Right hindlimb (tissue), 1 donor: ENCODE data around the gene TEX55.
"Not testable (repeated sequence)": the region's sequence is repeated elsewhere in the genome, so short reads cannot be mapped to it uniquely, and the experiment has no call there.

Source experiments
- DNase-seq: peaks from one replicate; pipeline ENCODE4 v3.0.0-alpha.2; 2018

TEX55 gene

DNA sequence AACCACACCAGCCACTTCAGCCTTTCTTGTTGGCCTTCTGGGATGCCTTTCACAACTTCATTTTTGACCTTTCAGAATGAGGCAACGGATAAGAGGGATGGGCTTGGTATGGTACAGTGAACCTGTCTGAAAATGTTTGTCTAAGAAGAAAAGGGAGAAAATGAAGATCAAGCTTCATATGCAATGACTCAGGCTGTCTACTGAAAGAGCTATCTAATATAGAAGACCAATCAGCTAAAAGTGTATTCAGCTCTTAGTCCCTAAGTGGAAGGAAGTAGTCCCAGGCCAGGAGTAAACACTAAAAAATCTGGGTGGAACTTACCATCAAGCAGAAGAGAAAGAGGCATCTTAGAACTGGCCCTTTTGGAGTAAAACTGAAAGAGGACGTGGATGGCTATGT, 15.3 kb downstream of the TEX55 start:
- no peak for DNase-seq

DNA sequence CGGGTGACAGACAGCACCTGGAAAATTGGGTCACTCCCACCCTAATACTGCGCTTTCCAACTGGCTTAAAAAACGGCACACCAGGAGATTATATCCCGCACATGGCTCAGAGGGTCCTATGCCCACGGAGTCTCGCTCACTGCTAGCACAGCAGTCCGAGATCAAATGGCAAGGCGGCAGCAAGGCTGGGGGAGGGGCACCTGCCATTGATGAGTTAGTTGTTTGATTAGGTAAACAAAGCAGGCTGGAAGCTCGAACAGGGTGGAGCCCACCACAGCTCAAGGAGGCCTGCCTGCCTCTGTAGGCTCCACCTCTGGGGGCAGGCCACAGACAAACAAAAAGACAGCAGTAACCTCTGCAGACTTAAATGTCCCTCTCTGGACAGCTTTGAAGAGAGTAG, 18.8 kb downstream of the TEX55 start:
- DNase-seq: not testable (repeated sequence)

DNA sequence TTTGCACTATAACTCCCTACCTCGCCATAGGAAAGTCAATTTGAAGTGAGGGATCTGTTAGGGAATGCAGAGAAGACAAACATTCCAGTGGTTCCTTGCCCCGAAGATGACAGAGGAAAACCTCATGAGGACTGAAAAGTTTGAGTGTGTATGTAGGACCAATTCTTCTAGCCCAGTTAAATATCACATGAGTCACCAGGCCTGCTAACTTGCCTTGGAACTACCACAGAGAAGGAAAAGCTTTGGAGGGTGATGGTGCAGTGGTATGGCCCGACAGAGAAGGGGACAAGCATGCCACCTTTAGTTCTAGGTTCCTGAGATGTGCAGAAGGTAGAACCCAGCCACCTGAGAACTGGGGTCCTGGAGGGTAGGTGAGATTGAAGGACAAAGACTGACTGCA, 24.9 kb downstream of the TEX55 start:
- no peak for DNase-seq

DNA sequence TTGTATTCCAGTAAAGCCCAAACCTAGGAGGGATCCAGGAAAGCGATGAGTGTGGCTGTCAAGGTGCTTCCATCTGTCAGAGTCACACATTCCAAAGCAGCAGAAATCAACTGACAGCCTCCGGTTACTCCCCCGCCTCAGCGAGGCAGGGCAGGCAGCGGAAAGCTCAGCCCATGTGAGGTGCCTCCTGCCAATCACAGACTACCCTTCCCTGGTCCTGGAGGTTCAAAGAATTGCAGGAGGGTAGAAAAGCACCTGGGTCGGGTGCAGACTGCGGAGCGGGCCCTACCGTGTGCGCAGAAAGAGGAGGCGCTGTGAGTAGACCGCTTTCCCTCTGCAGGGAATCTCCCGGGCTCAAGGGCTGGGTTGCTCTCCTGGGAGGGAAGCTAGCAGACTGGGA, 27.4 kb downstream of the TEX55 start, which contains the start of gene UPK1B:
TSS of gene UPK1B (plus strand) at position 274 of the 400 bp plus-strand sequence. CDS start 13,144 bp downstream, outside the sequence.
- no peak for DNase-seq

DNA sequence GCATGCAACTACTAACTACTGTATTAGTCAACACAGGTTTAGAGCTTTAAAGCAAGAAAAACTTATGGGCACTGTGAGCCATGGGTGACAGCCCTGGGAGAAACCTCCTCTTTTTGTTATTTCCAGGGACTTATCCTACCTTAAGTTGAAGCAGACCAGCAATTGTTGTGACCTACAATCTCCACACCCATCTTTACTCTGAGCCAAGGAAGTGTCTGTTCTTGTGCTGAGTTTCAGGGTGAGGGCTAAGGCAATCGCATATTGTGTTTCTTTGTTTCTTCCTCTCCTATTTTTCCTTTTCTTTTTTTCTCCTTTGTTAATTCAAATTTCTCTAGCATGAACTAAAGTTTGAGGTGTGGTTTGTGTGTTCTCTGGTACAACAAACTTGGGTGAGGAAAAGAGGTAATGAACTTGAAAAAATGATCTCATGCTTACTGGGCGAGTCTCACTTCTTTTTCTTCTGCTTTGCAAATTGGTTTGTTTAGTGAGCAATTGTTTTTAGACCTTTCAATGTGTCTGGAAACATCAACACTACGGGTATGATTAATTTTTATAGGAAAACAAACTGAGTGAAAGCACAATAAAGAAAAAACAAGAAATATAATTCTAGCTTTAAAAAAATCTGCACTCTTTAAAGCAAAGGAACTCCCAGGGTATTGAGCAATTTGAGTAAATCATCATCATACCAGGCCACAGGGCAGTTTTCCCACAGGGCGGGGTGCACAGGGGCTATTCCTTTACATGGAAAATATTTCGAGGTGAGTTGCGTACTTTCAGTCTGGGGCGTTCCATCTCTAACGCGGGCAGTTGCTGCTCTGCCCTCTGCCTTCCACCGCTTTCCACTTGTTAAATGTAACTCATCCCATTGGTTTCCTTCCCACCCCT, 30.1 kb downstream of the TEX55 start:
- DNase-seq: no peak

DNA sequence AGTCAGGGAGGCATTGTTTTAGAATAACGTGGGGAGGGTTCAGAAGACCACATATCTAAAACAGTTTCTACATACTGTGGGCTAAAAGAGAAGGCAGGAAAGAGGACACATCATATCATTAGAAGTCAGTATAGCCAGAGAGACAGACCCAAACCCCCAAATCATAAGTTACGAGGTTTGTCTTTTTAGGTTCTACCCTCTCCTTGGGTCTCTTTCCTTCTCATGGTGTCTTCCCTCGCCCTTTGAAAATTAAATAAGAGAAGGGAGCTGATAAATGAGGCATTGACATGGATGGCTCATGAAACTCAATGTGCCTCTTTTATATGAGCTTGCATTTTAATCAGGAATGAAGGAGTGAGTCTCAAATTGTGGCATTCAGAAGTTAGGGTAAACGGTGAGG, 30.8 kb downstream of the TEX55 start:
- DNase-seq: no peak

DNA sequence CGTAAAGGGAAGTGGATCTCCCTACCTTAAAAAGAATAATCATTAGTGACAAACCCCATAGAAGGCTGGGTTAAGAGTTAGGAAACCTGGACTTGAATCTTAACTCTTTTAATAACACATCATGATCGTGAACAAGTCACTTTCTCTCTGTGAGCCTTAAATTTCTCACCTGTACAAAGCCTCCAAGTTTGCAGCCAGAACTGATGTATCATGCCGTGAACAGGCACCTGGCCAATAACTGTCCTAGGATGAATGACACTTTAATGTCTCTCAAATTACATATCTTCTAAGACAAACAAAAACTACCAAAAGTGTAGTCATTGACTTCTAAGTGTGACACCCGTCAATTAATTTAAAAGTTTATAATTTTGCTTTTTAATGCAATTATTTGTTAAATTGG, 31.4 kb downstream of the TEX55 start:
- no peak for DNase-seq

DNA sequence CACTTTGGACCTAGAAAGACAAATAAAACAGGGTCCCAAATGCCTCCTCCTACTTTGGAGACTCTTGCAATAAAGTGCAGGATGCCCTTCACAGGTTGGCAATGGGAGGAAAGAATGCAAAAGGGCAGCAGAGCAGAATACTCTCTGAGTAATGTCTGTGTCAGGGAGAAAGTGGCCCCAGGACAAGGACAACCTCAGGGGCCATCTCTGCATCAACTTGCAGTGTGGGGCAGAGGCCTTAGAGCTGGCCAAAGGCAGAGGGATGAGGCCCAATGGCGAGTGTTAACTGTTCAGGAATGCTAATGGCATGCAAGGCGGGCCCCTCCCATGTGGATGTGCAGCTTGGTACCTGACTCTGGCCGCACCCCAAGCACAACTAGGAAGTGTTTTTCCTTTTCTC, 35.8 kb downstream of the TEX55 start:
- DNase-seq: no peak

DNA sequence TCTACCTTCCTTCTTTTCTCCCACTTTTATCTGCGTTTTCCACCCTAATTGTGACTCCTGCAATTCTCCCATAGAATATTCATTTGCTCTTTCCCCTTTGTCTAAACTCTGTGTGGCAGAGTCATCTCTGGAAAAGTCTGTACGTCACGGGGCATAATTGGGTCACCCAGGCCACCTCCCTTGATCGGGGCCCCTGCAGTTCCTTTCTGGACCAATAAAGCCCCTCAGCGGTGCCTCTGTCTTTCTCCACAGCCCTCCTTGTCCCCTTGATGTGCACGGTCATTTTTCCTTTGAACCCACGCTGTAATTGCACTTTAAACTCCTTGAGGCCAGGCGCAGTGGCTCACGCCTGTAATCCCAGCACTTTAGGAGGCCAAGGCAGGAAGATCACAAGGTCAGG, 38.1 kb downstream of the TEX55 start:
- no peak for DNase-seq

DNA sequence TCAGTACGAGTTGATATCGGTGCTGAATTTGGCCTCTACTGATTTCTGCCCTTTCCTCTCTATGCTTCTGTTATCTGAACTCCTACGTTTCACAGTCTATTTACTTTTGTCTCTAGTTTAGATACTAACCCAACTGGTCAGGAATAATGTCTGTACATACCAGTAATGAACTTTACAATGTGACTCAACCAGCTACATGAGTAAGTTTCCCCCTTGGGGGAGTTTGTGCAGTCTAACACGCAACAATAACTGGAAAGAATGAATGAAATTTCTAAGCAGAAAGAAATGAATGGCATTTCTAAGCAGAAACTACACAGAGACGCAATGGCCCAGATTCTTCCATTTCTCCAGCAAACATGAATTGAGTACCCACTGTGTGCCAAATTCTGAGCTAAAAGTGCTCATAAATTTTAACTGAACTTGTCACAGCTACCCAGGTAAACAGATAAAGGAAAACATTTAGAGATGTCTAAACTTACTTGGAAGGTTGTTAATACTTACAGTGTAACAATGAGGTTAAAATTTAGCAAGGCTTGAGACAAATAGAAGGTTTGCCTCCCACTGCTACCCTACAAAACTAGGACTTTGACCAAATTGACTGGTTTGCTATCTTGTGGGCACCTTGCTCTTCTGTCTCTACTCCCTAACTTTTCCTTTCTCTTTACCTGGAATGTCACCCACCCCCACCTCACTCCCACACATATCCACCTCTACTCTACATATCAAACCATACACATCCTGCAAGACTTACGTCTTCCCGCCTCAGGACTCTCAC, 39.0 kb downstream of the TEX55 start:
- DNase-seq: no peak

DNA sequence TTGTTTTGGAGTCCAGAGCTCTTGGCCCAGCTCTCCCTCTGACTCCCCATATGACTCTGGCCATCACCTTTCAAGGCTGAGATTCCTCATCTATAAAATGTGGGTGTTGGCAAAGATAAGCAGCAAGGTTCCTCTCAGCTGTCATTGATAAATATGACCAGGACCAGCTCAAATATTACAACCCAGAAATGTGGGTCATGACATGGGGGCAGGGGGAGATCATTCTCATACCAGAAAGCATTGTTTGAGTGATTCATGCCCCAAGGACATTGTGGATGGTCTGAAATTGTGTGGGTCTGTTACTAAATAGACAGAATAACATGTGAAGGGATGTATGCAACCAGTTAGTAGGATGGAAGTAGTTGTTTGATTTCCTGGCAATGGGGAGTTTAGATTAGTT, 41.3 kb downstream of the TEX55 start:
- no peak for DNase-seq

DNA sequence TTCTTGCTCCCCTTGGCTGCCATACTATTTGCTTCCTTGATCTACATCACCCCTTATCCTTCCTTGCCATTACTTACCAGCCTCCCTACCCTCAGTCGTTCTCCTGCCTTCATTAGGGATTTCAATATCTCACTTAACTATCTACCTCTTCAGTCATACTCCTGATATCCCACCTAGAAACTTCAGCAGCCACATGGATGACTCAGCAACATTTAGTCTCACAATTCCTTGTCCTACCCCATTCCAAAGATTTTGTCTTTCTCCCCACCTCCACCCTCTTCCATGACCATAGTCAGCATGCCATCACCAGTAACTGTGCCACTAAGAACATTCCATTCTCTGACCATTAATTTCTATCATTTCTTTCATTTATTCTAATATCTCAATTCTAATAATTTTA, 45.8 kb downstream of the TEX55 start:
- DNase-seq: no peak

DNA sequence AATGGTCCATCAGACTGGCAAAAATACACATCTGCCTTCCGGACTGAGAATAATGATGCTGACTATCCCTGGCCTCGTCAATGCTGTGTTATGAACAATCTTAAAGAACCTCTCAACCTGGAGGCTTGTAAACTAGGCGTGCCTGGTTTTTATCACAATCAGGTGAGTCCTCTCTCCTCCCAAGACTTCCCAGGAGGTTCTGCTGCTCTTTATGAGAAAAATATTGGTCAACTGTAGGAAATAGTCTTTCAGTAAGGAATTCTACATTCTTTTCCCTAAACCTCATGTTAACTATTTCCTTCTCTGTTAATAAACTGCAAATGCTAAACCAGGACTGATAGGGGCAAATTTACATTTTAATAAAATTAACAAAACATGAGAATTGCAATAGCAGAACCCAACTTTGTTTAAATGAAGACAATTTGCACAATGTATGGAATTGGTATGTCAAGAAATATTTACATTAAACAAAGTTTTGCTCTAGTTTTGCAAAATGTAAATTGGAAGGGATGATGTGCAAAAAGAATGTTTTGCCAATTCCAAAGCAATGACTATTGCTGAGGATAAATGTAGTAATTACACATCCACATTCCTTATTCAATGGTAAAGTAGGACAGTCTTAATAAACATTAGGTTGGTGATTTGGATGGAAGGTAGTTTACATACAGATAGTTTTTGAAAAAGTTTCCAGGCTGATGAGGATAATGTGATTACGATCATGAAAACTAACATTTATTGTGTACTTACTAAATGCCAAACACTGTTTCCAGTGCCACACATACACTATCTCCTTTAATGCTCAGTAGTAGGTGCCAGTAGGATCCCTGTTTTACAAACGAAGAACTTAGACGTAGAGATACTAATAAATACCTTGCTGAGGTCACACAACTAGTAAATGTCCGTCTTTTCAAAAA, 48.5 kb downstream of the TEX55 start:
- DNase-seq: no peak

DNA sequence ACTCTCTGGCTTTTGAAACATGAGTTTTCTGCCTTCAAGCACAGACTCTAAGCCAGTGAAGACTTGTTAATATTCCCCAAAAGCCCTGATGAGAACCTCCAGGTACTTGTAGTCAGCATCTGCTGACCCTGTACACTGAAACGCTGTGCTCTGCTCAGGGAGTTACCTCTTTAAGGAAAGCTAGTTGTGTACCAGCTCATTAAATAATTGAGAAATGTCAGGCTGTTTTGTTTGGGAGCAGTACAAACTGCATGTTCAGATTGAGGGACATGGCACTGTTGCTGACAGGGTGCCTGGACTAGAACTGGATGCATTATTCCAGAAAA, 49.1 kb downstream of the TEX55 start:
- no peak for DNase-seq

DNA sequence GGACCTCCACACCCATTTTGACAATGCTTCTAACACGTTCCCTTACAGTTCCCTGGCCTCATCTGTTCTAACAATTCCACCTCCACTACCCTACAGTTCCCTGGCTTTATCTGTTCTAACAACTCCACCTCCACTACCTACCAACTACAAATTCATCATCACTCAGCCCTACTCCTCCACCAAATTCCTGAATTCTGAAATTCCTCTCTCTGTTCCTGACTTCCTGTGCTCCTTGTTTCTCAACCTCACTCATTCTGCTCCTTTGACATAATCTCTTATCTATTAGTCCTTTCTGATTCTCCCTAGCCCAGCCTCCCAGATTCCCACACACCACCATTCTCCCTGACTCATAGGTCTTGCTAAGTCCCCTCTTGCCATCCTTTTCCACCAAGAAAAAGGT, 49.9 kb downstream of the TEX55 start:
- DNase-seq: no peak
